Choroid plexus epithelial cell (primary cell): ENCODE data around the gene THG1L.

Experiments used
- DNase-seq: peaks from one replicate; pipeline ENCODE4 v3.0.0-alpha.2; 2010; ENCODE audit warnings: low read depth
- H3K4me3 ChIP-seq: 2 replicates; pipeline ENCODE4 v1.5.1; 2011; ENCODE audit warnings: low read depth, mild to moderate bottlenecking, control low read depth, low read length, moderate library complexity
- TF ChIP-seq, protein P1 (sequence below): conservative IDR thresholded peaks from 2 replicates; pipeline ENCODE4 v1.5.1; 2011; ENCODE audit warnings: low read depth, mild to moderate bottlenecking, control low read depth, inconsistent platforms, low read length, moderate library complexity

Gene THG1L

DNA sequence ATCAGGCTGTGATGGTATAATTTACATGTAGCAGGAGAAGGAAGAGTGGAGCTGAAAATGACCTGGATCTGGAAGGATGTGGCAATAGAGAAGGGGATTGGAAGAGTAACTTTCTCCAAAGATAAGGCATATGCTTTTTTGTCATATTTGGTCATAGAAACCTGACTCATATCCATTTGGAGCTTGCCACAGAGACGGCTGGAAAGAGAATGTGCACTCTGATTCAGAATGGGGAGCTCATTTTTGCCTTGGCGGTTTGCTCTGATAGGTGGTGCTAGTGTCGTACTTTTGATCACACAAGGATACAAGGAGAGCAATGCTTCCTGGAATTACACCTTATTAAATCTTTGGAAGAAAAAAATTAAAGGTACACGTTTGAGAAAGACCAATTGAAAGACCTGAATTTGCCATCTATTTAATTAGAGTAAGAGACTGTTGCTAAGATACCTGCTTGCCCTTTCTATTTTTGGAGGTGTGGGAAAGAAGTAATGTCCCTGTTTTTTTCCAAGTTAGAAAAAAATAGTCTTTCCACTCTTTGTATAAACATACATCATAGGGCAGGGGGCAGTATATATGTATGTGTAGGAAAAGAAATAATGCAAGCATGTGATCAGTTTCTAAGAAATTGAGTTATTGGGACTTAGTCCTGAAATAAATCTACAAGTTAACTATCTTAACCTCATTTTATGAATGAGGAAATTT, 17.7 kb downstream of the THG1L start:
- TF ChIP-seq, protein P1, sequence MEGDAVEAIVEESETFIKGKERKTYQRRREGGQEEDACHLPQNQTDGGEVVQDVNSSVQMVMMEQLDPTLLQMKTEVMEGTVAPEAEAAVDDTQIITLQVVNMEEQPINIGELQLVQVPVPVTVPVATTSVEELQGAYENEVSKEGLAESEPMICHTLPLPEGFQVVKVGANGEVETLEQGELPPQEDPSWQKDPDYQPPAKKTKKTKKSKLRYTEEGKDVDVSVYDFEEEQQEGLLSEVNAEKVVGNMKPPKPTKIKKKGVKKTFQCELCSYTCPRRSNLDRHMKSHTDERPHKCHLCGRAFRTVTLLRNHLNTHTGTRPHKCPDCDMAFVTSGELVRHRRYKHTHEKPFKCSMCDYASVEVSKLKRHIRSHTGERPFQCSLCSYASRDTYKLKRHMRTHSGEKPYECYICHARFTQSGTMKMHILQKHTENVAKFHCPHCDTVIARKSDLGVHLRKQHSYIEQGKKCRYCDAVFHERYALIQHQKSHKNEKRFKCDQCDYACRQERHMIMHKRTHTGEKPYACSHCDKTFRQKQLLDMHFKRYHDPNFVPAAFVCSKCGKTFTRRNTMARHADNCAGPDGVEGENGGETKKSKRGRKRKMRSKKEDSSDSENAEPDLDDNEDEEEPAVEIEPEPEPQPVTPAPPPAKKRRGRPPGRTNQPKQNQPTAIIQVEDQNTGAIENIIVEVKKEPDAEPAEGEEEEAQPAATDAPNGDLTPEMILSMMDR, result peak; percentile 31
- DNase-seq, result peak; percentile 89
- no peak overlapping the region for H3K4me3 ChIP-seq

DNA sequence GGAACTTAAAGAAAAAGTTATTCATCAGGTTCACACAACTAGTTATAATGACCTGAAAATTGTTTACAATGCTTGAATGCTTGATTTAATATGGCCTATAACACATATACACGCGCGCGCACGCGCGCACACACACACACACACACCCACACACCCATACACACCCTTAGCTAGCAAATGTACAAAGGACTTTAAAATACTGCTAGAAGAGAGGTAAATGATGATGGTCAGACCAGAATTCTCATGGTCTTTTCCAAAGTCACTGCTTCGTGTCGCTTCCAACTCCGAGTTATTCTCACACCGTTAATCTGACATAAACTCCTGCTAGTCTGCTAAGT, 18.2 kb downstream of the THG1L start:
- no peak overlapping the region for H3K4me3 ChIP-seq
- TF ChIP-seq, protein P1, result no peak
- no peak for DNase-seq

DNA sequence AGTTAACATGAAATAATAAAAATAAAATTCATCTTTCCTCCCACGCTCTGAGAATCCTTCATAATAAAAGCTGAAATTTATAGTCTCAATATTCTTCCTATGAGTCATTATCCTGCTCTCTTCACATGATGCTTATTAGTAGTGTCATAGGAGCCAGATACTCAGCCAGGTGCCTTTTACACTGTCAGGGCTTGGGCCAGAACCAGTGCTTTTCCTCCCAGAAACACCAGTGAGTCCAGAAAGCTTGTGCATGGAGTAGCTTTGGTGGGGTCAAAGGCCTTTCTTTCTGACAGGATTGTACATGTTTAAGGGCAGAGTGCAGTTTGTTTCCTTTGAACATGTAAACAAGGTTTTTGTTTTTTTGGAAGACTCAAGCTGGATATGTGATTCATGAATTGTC, 19.1 kb downstream of the THG1L start:
- TF ChIP-seq, protein P1, result no peak
- H3K4me3 ChIP-seq, result no peak overlapping the region
- DNase-seq, result peak; percentile 70

DNA sequence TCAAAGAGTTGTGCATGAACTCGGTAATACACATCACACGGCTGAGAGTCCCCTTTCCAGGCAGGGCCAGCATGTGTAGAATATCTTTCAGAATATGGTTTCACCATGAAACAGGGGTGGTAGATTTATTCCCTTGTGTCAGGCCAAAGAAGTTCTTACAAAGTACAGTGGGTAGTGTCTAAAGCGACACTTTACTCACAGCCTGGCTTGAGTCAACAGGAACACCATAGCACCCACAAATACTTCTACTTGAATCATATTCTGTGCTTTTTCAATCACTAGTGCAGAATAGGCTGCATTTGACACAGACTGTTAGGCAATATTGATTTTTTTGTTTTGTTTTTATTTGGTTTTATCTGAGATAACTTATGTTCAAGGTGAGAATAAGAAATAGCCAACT, 24.9 kb downstream of the THG1L start:
- DNase-seq, result no peak
- TF ChIP-seq, protein P1, result no peak
- H3K4me3 ChIP-seq, result no peak overlapping the region

DNA sequence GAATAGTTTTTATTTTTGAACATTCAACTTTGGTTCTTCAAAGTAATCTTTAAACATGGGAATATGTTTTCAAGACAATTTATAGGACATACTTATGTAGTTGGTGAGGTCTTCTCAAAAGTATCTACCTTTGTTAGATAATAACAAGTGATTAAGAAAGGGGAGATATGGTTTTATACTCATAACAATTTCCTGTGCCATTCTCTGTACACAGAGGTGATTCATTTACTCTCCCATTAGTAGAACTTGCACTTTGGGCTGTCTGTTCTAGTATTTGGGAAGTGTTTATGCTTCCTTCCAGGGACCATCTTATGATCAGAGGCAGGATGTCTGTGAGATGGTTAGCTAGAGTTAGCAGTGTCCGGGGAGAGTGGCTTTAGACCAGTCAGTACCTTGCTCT, 27.5 kb downstream of the THG1L start:
- TF ChIP-seq, protein P1, result no peak
- H3K4me3 ChIP-seq, result no peak overlapping the region
- DNase-seq, result no peak

DNA sequence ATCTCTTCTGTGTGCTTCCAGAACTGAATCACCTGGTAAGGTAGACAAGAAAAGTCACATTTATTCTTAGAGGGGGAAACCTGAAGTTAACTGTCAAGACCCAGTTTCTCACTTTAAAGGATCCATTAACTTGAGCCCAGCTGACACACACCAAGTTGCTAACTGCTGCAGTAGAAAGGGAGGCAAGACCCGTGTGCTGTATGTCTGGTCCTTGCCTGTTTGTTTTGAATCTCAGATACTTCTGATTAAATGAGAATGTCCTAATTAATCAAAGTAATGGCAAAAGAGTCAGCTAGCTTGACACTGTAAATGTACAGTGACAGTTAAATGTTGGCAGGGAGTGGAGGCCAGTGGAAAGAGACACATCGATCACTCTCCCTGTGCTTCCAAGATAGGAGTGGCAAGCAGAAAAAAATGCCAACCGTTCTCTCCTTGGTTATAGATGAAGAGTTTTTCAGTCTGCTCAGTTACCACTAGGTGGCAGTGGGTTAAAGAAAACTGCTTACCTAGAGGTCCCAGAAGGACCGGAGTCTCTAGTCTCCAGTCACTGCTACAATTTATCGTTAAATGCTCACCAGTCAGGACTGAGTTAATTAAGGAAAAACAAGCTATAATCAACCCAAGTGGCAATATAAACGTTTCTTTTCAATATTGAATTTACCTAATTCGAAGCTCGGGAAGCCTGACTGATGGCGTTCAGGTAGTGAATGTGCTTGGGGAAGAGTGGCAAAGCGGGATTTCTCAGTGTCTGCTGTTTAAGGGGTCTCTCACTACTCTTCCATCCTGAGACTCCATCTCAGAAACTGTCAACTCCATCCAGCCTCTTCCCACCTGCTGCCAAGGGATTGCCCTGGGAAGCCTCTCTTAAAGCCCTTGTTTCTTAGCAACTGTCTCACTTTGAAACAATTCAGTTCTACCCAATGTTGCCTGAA, 30.7 kb downstream of the THG1L start:
- TF ChIP-seq, protein P1, result peak; percentile 85
- DNase-seq, result peak; percentile 87
- H3K4me3 ChIP-seq, result no peak overlapping the region
